Measurements from ENCODE around the gene SMIM22.

The SMIM22 gene

DNA sequence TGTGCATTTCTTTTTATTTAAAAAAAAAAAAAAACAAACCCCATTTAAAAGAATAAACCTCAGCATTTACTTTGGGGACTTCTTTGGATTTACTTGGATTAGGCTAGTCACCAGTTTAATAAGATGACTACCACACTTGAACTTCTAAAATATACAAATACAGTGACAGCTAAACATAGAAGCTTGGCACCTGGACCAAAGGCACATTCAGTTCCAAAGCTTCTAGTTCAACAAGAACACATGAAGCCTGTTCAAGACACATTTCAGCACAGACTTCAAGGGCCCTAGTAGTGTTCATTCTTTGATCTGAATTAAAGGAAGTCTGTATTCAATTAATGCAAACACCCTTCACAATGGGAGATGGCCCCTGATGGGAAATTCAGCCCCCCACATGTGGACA, 18.9 kb downstream of the SMIM22 start:
- Mint-ChIP-seq H3K9me3 (no peaks in the 10 kb centered on the region), H3K27me3 (ENCODE audit: low read depth) (no peaks in the 10 kb centered on the region), H3K4me1 (no peaks in the 10 kb centered on the region), H3K4me3 (no peak overlapping the region), H3K27ac (no peak overlapping the region), H3K36me3 (ENCODE audit: low read depth) (peaks cover 62% of the 10 kb centered on the region)
- TF ChIP-seq CTCF (IDR thresholded peaks at IDR 0.05; ENCODE audit: unreplicated experiment in 3 of 3) = no peak

DNA sequence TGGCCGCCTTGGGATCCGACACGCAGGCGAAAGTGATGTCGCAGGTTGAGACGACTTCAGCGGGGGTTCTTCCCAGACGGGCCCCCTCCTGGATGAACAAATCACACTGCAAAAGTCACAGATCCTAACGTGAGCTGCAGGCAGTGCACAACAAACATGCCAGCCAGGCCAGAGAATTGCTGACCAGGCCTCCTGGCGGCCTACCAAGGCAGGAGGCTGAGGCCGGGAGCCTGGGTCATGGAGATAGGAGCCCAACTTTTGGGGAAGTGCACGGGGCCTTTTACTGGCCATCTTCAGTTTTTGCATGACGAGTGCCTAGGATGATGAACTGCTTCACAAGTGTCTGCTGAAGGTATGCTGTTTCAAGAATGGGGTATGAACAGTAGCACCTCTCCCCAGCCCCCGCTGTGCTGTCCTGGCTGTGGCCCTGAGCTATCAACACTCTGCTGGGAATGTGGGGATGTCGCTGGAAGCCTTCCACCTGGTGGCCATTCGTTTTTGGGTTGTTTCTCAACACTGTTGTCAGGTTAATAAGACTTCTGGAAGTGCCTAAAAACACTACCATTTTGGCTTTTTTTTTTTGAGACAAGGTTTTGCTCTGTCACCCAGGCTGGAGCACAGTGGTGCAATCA, 19.5 kb downstream of the SMIM22 start:
- H3K36me3 Mint-ChIP-seq (ENCODE audit: low read depth) = peaks cover 64% of the 10 kb centered on the region
- no peaks in the 10 kb centered on the region for H3K4me1 Mint-ChIP-seq
- TF ChIP-seq CTCF (IDR thresholded peaks at IDR 0.05; ENCODE audit: unreplicated experiment in 3 of 3) = no peak
- H3K4me3 Mint-ChIP-seq = no peak overlapping the region
- H3K9me3 Mint-ChIP-seq = no peaks in the 10 kb centered on the region
- no peaks in the 10 kb centered on the region for H3K27me3 Mint-ChIP-seq (ENCODE audit: low read depth)
- no peak overlapping the region for H3K27ac Mint-ChIP-seq

DNA sequence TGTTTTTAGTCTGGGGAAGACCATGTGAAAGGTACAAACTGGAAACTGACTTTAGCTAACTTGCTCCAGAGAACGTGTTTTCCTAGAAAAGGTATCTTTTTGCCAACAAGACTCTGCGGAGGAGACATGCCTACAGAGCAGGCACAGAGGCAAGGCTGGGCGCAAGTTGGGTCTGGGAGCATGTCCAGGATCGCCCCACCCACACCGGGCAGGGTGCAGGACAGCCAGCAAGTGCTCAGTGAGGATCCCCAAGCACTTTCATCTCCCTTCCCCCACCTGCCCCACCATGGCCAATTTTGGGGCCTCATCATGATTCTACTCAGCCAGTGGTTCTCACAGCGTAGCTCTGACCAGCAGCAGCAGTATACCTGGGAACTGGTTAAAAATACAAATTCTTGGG, 25.5 kb downstream of the SMIM22 start:
- no peak overlapping the region for H3K27ac Mint-ChIP-seq
- no peak overlapping the region for H3K4me3 Mint-ChIP-seq
- H3K27me3 Mint-ChIP-seq (ENCODE audit: low read depth) = no peaks in the 10 kb centered on the region
- H3K9me3 Mint-ChIP-seq = no peaks in the 10 kb centered on the region
- H3K36me3 Mint-ChIP-seq (ENCODE audit: low read depth) = peaks cover 69% of the 10 kb centered on the region
- H3K4me1 Mint-ChIP-seq = no peaks in the 10 kb centered on the region
- no peak for TF ChIP-seq CTCF (IDR thresholded peaks at IDR 0.05; ENCODE audit: unreplicated experiment in 3 of 3)

DNA sequence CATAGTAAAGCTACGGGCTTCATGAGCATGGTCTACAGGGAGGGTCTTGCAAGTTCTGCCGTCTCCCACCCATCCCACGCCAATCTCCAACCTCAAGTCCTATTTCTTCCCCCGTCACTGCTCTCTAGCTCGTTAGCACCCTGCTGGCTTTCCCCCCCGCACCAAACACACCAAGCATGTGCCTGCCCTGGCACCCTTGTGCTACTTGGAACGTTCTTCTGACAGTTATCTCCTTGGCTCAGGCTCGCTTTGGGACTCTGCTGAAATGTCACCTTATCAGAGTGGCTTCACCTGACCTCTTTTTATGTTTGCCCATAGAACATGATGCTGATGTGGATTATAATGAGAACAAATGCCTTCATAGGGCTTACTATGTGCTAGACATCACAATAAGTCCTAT, 30.0 kb downstream of the SMIM22 start:
- Mint-ChIP-seq H3K4me3 (no peak overlapping the region), H3K36me3 (ENCODE audit: low read depth) (peaks cover 61% of the 10 kb centered on the region), H3K4me1 (no peaks in the 10 kb centered on the region), H3K27ac (no peak overlapping the region), H3K9me3 (no peaks in the 10 kb centered on the region), H3K27me3 (ENCODE audit: low read depth) (no peaks in the 10 kb centered on the region)
- no peak for TF ChIP-seq CTCF (IDR thresholded peaks at IDR 0.05; ENCODE audit: unreplicated experiment in 3 of 3)

GRCh38 chr16:4826526-4826925, 31.4 kb downstream of the SMIM22 start:
- Mint-ChIP-seq H3K4me3 (no peak overlapping the region), H3K9me3 (no peaks in the 10 kb centered on the region), H3K4me1 (no peaks in the 10 kb centered on the region), H3K27ac (no peak overlapping the region), H3K27me3 (ENCODE audit: low read depth) (no peaks in the 10 kb centered on the region), H3K36me3 (ENCODE audit: low read depth) (peaks cover 62% of the 10 kb centered on the region)
- TF ChIP-seq CTCF (IDR thresholded peaks at IDR 0.05; ENCODE audit: unreplicated experiment in 3 of 3) = no peak

GRCh38 chr16:4826980-4827379, 31.8 kb downstream of the SMIM22 start:
- Mint-ChIP-seq H3K9me3 (no peaks in the 10 kb centered on the region), H3K4me1 (no peaks in the 10 kb centered on the region), H3K36me3 (ENCODE audit: low read depth) (peaks cover 61% of the 10 kb centered on the region), H3K27me3 (ENCODE audit: low read depth) (no peaks in the 10 kb centered on the region), H3K4me3 (no peak overlapping the region), H3K27ac (no peak overlapping the region)
- TF ChIP-seq CTCF (IDR thresholded peaks at IDR 0.05; ENCODE audit: unreplicated experiment in 3 of 3) = no peak
